H9 (cell line): ENCODE results near the gene DNLZ. TPM values are rescaled to one million over a fixed set of nuclear protein-coding genes. Genes with fewer than 3 reads are reported as not detected.

Experiments used
- DNase-seq: peaks from one replicate; pipeline ENCODE4 v3.0.0-alpha.2; 2017
- H2AFZ ChIP-seq: one replicate; pipeline ENCODE4 v1.6.1; 2013; ENCODE audit warnings: mild to moderate bottlenecking, low read length, control low read depth, moderate library complexity
- H2AK5ac ChIP-seq: 2 replicates; pipeline ENCODE4 v1.6.1; 2013; ENCODE audit warnings: low read length, control low read depth, mixed read lengths; ENCODE audit not compliant: insufficient read length
- H2BK120ac ChIP-seq: one replicate; pipeline ENCODE4 v1.6.1; 2013; ENCODE audit warnings: low read depth, mild to moderate bottlenecking, low read length, control low read depth, inconsistent platforms; ENCODE audit not compliant: poor library complexity, severe bottlenecking
- H2BK12ac ChIP-seq: 2 replicates; pipeline ENCODE4 v1.6.1; 2013; ENCODE audit warnings: low read length, control low read depth, mixed read lengths, low read depth; ENCODE audit not compliant: insufficient read length
- H2BK15ac ChIP-seq: 2 replicates; pipeline ENCODE4 v1.6.1; 2013; ENCODE audit warnings: low read depth, low read length, control low read depth
- H2BK20ac ChIP-seq: one replicate; pipeline ENCODE4 v1.6.1; 2013; ENCODE audit warnings: low read depth, mild to moderate bottlenecking, low read length, control low read depth, inconsistent platforms; ENCODE audit not compliant: poor library complexity, severe bottlenecking
- H2BK5ac ChIP-seq: 2 replicates; pipeline ENCODE4 v1.6.1; 2013; ENCODE audit warnings: low read length, control low read depth, mixed read lengths; ENCODE audit not compliant: insufficient read length
- H3K14ac ChIP-seq: 2 replicates; pipeline ENCODE4 v1.6.1; 2013; ENCODE audit warnings: low read length, control low read depth; ENCODE audit not compliant: insufficient read depth
- H3K18ac ChIP-seq: 2 replicates; pipeline ENCODE4 v1.6.1; 2013; ENCODE audit warnings: low read depth, mild to moderate bottlenecking, mixed read lengths, low read length, control low read depth; ENCODE audit not compliant: insufficient read length
- H3K23ac ChIP-seq: 2 replicates; pipeline ENCODE4 v1.6.1; 2013; ENCODE audit warnings: low read length, control low read depth, mixed read lengths, low read depth; ENCODE audit not compliant: insufficient read length
- H3K23me2 ChIP-seq: 2 replicates; pipeline ENCODE4 v1.6.1; 2013; ENCODE audit warnings: low read depth, mild to moderate bottlenecking, mixed read lengths, low read length, control low read depth; ENCODE audit not compliant: insufficient read length, poor library complexity, severe bottlenecking
- H3K27ac ChIP-seq: 2 replicates; pipeline ENCODE4 v1.5.1; 2013; ENCODE audit warnings: low read length, control low read depth, mixed read lengths, low read depth; ENCODE audit not compliant: insufficient read length
- H3K27me3 ChIP-seq: 2 replicates; pipeline ENCODE4 v1.6.1; 2013; ENCODE audit warnings: low read length, control low read depth, inconsistent platforms; ENCODE audit not compliant: insufficient read depth
- H3K4ac ChIP-seq: 2 replicates; pipeline ENCODE4 v1.6.1; 2013; ENCODE audit warnings: low read depth, mild to moderate bottlenecking, control low read depth, inconsistent platforms, low read length, moderate library complexity
- H3K4me1 ChIP-seq: 2 replicates; pipeline ENCODE4 v1.6.1; 2013; ENCODE audit warnings: low read length, control low read depth, inconsistent platforms; ENCODE audit not compliant: insufficient read depth
- H3K4me2 ChIP-seq: 2 replicates; pipeline ENCODE4 v1.6.1; 2013; ENCODE audit warnings: low read length, control low read depth, mixed read lengths; ENCODE audit not compliant: insufficient read length, insufficient read depth
- H3K56ac ChIP-seq: 2 replicates; pipeline ENCODE4 v1.6.1; 2013; ENCODE audit warnings: low read depth, mild to moderate bottlenecking, mixed read lengths, low read length, control low read depth; ENCODE audit not compliant: insufficient read length
- H3K79me1 ChIP-seq: 2 replicates; pipeline ENCODE4 v1.6.1; 2013; ENCODE audit warnings: low read depth, mild to moderate bottlenecking, moderate library complexity, low read length, control low read depth, inconsistent platforms; ENCODE audit not compliant: insufficient read depth, poor library complexity, severe bottlenecking
- H3K79me2 ChIP-seq: 2 replicates; pipeline ENCODE4 v1.6.1; 2013; ENCODE audit warnings: low read length, control low read depth, inconsistent platforms; ENCODE audit not compliant: insufficient read depth
- H3K9ac ChIP-seq: 2 replicates; pipeline ENCODE4 v1.6.1; 2013; ENCODE audit warnings: low read length, control low read depth, mixed read lengths; ENCODE audit not compliant: insufficient read length; ENCODE audit errors: extremely low read depth
- H3K9me3 ChIP-seq: one replicate; pipeline ENCODE4 v1.6.1; 2013; ENCODE audit warnings: low read depth, low read length, inconsistent platforms; ENCODE audit not compliant: control insufficient read depth
- H3T11ph ChIP-seq: one replicate; pipeline ENCODE4 v1.6.1; 2013; ENCODE audit warnings: mild to moderate bottlenecking, low read length, control low read depth, inconsistent platforms
- H4K20me1 ChIP-seq: one replicate; pipeline ENCODE4 v1.6.1; 2013; ENCODE audit not compliant: control insufficient read depth, insufficient read length, insufficient read depth
- H4K5ac ChIP-seq: 2 replicates; pipeline ENCODE4 v1.6.1; 2013; ENCODE audit warnings: low read depth, mild to moderate bottlenecking, mixed read lengths, low read length, control low read depth; ENCODE audit not compliant: insufficient read length
- H4K8ac ChIP-seq: replicated peaks from 2 replicates; pipeline ENCODE4 v1.6.1; 2013; ENCODE audit warnings: low read length, control low read depth, mixed read lengths, low read depth; ENCODE audit not compliant: insufficient read length
- H4K91ac ChIP-seq: 2 replicates; pipeline ENCODE4 v1.6.1; 2013; ENCODE audit warnings: low read depth, mild to moderate bottlenecking, moderate library complexity, mixed read lengths, low read length, control low read depth; ENCODE audit not compliant: insufficient read length
- H3K27ac Mint-ChIP-seq, 3 experiments: 2 replicates in 2 of 3; 3 replicates in 1 of 3; pipeline ENCODE4 v1.8.0; 2020 to 2021; ENCODE audit warnings: mixed read lengths in 3 of 3, mild to moderate bottlenecking in 1 of 3, moderate library complexity in 1 of 3
- H3K27me3 Mint-ChIP-seq: 2 replicates; pipeline ENCODE4 v1.8.0; 2021; ENCODE audit warnings: low read depth, mild to moderate bottlenecking, moderate library complexity, mixed read lengths
- H3K36me3 Mint-ChIP-seq, 3 experiments: 2 replicates in 2 of 3; 3 replicates in 1 of 3; pipeline ENCODE4 v1.8.0; 2020 to 2021; ENCODE audit warnings: low read depth in 3 of 3, mixed read lengths in 3 of 3; ENCODE audit not compliant: insufficient read depth in 1 of 3
- H3K4me1 Mint-ChIP-seq, 2 experiments: 2 replicates each; pipeline ENCODE4 v1.8.0; 2020; ENCODE audit warnings: mixed read lengths in 2 of 2
- H3K4me3 Mint-ChIP-seq, 2 experiments: 2 replicates in 1 of 2; 3 replicates in 1 of 2; pipeline ENCODE4 v1.8.0; 2020 to 2021; ENCODE audit warnings: mild to moderate bottlenecking in 2 of 2, mixed read lengths in 2 of 2, moderate library complexity in 1 of 2
- H3K9me3 Mint-ChIP-seq, 2 experiments: 2 replicates in 1 of 2; 3 replicates in 1 of 2; pipeline ENCODE4 v1.8.0; 2020; ENCODE audit warnings: mild to moderate bottlenecking in 2 of 2, mixed read lengths in 2 of 2, moderate library complexity in 1 of 2
- CTCF ChIP-seq: fragments of 200-600 bp; sonication (generic); conservative IDR thresholded peaks from 3 replicates; pipeline ENCODE4 v1.8.0; 2021; ENCODE audit warnings: antibody characterized with exemption, mild to moderate bottlenecking
- WGBS: extraction: QIAGEN DNeasy Blood & Tissue Kit; methylation state at CpG from one replicate; pipeline ENCODE4 v1.1.7; 2013; ENCODE audit warnings: missing lambda C conversion rate, low lambda C conversion rate, mixed read lengths; ENCODE audit not compliant: insufficient read length; ENCODE audit errors: extremely low coverage; 5-methylcytosine and 5-hydroxymethylcytosine counted together
- total RNA-seq: library from RNA; stranded (reverse); gene quantifications from 2 replicates; pipeline ENCODE4 v1.2.1, GENCODE V29; 2021

DNLZ gene
- total RNA-seq, 1 experiment from 2014 or later = 24.8 TPM

DNA sequence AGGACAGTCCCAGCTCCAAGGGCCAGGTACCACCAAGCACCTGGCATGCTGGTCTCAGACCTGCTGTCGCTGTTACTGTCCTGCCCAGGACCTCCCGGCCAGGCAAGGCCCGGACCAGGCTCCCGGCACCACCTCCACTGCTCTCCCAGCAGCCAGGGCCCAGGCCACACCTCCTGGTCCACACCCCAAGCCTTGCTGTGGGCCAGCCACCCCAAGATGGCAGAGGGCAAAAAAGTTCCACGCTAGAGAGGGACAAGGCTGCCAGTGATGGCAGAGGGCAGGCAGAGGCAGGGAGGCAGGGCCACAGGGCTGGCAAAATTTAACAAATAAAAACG is 1.1 kb downstream of the DNLZ start:
- Histone ChIP-seq H2BK12ac (no peak overlapping the region), H3K4ac (no peak overlapping the region), H4K5ac (no peak overlapping the region), H4K91ac (no peak overlapping the region), H3K14ac (no peak overlapping the region), H2BK20ac (no peak overlapping the region), H3K27me3 (no peaks in the 10 kb centered on the region), H4K20me1 (no peaks in the 10 kb centered on the region), H3K79me2 (no peaks in the 10 kb centered on the region), H2AK5ac (no peak overlapping the region), H3K18ac (no peak overlapping the region), H3K23me2 (no peaks in the 10 kb centered on the region), H3K4me2 (no peak overlapping the region), H3K79me1 (no peaks in the 10 kb centered on the region), H3T11ph (no peak overlapping the region), H4K8ac (no peak overlapping the region), H2BK15ac (no peak overlapping the region), H2BK120ac (no peak overlapping the region), H3K56ac (no peak overlapping the region), H3K4me1 (no peaks in the 10 kb centered on the region), H3K27ac (no peak overlapping the region), H2BK5ac (no peak overlapping the region), H3K23ac (no peak overlapping the region), H3K9ac (no peak overlapping the region), H2AFZ (no peak overlapping the region), H3K9me3 (no peaks in the 10 kb centered on the region)
- no peak for TF ChIP-seq CTCF
- DNase-seq = no peak
- Mint-ChIP-seq H3K36me3 (peaks cover 0 to 10% (median 0%) of the 10 kb centered on the region in 3 experiments; a peak in 3 of 7 replicates), H3K4me3 (peak overlapping the region; percentile 82 to 87; a peak in 4 of 5 replicates), H3K27me3 (peaks cover 1% of the 10 kb centered on the region; the same call in 1 of the 2 replicates), H3K27ac (peak overlapping the region in 1 of 3 experiments; percentile 35; a peak in 1 of 7 replicates), H3K4me1 (peaks cover 3 to 5% of the 10 kb centered on the region in 2 experiments; a peak in 1 of 4 replicates), H3K9me3 (no peaks in the 10 kb centered on the region)
- no CpG with 5 or more reads among the region's 6 CpGs for WGBS
